ENCODE results near the gene PMS2. TPM values are rescaled to one million over a fixed set of nuclear protein-coding genes. Genes with fewer than 3 reads are reported as not detected.

Gene PMS2
- total RNA-seq, 2 donors from 2014 or later: 8.4 to 14.2 TPM

DNA sequence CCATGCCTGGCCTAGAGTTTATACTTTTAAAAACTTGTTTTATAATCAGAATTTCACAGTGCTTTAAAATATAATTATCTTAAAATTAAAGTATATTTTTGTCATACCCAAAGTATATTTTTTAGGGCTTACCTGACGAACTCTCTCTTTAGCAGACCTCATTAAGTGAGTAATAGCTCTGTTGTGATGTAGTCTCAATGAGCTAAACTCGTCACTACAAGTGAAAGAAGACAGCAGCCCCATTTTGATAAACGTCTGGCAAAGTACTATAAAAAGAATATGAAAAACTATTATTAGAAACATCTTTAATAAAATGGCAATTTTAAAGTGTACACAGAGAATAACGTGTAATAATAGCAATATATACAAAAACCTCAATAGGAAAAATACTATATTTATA lies 40.9 kb upstream of the PMS2 start:
- DNase-seq (ENCODE audit: low spot score): no peak
- Histone ChIP-seq H3K36me3 (peaks cover 40% of the 10 kb centered on the region), H3K9me3 (no peaks in the 10 kb centered on the region), H3K27ac (no peak overlapping the region), H3K27me3 (replicated peaks; ENCODE audit: insufficient read depth) (no peaks in the 10 kb centered on the region), H3K4me1 (ENCODE audit: control insufficient read depth in 1 of 2, low read depth in 2 of 2) (no peaks in the 10 kb centered on the region), H3K4me3 (no peak overlapping the region)
- ATAC-seq (ENCODE audit: insufficient number of reproducible peaks, low FRiP score, low read depth): no peak
- TF ChIP-seq, protein P1, sequence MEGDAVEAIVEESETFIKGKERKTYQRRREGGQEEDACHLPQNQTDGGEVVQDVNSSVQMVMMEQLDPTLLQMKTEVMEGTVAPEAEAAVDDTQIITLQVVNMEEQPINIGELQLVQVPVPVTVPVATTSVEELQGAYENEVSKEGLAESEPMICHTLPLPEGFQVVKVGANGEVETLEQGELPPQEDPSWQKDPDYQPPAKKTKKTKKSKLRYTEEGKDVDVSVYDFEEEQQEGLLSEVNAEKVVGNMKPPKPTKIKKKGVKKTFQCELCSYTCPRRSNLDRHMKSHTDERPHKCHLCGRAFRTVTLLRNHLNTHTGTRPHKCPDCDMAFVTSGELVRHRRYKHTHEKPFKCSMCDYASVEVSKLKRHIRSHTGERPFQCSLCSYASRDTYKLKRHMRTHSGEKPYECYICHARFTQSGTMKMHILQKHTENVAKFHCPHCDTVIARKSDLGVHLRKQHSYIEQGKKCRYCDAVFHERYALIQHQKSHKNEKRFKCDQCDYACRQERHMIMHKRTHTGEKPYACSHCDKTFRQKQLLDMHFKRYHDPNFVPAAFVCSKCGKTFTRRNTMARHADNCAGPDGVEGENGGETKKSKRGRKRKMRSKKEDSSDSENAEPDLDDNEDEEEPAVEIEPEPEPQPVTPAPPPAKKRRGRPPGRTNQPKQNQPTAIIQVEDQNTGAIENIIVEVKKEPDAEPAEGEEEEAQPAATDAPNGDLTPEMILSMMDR (IDR thresholded peaks at IDR 0.05): no peak

DNA sequence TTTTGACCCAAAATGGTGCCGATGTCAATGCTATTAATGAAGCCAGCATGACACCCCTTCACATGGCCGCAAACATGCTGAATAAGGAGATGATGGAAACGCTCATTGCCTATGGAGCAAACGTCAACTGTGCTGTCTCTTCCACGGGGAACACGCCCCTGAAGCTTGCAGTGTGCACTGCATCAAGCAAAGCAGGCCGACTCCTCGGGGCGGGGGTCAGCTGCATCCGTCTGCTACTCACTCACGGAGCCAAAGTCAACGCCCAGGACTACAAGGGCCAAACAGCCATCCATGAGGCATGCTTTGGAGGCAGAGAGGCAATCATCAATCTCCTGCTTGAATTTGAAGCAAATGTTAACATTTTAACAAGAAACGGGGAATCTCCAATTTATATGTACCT lies 26.8 kb upstream of the PMS2 start:
- Histone ChIP-seq H3K27me3 (replicated peaks; ENCODE audit: insufficient read depth) (no peaks in the 10 kb centered on the region), H3K9me3 (no peaks in the 10 kb centered on the region), H3K4me1 (ENCODE audit: control insufficient read depth in 1 of 2, low read depth in 2 of 2) (no peaks in the 10 kb centered on the region), H3K36me3 (peaks cover 44% of the 10 kb centered on the region), H3K27ac (no peak overlapping the region), H3K4me3 (no peak overlapping the region)
- no peak for ATAC-seq (ENCODE audit: insufficient number of reproducible peaks, low FRiP score, low read depth)
- DNase-seq (ENCODE audit: low spot score): no peak
- TF ChIP-seq, protein P1 (IDR thresholded peaks at IDR 0.05): no peak

DNA sequence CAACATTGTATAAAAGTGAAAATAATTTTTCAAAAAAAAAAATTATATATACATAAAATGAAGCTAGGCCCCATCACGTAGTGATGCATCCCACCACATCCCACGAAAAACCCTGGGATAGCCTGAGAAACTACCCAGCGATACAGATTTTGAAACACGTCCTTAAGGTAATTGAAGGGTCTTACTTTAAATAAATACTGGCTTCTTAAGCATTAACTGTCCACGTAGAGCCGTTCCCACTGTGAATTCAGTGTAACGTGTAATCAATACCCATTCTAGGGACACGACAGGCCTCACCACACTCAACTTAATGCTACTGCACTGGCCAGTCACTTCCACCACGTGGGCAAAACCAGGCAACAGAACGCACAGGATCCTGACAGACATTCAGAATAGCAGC lies 26.3 kb upstream of the PMS2 start:
- H3K4me3 ChIP-seq: no peak overlapping the region
- H3K4me1 ChIP-seq (ENCODE audit: control insufficient read depth in 1 of 2, low read depth in 2 of 2): no peaks in the 10 kb centered on the region
- H3K9me3 ChIP-seq: no peaks in the 10 kb centered on the region
- no peak overlapping the region for H3K27ac ChIP-seq
- DNase-seq (ENCODE audit: low spot score) (no peak), ATAC-seq (ENCODE audit: insufficient number of reproducible peaks, low FRiP score, low read depth) (no peak)
- H3K36me3 ChIP-seq: peaks cover 39% of the 10 kb centered on the region
- no peaks in the 10 kb centered on the region for H3K27me3 ChIP-seq (replicated peaks; ENCODE audit: insufficient read depth)
- TF ChIP-seq, protein P1 (IDR thresholded peaks at IDR 0.05): no peak

DNA sequence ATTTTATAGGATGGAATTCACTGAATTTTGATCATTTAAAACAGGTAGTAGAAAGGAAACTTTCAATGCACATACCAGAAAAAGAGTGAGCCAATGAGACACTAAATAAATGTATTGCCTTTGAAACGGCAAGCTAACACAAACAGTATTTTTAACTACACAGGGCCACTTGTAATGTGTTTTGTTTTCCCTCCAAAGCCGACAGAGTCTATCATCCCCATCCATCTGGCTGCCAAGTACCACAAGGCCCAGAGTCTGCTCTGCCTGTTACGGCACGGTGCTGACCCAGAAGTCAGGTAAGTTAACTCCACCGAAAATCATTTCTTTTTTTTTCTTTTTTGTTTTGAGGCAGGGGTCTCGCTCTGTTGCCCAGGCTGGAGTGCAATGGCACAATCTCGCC lies 23.8 kb upstream of the PMS2 start:
- no peak for DNase-seq (ENCODE audit: low spot score)
- Histone ChIP-seq H3K4me3 (no peak overlapping the region), H3K36me3 (peaks cover 40% of the 10 kb centered on the region), H3K4me1 (ENCODE audit: control insufficient read depth in 1 of 2, low read depth in 2 of 2) (no peaks in the 10 kb centered on the region), H3K9me3 (no peaks in the 10 kb centered on the region), H3K27ac (no peak overlapping the region), H3K27me3 (replicated peaks; ENCODE audit: insufficient read depth) (no peaks in the 10 kb centered on the region)
- TF ChIP-seq, protein P1 (IDR thresholded peaks at IDR 0.05): no peak
- no peak for ATAC-seq (ENCODE audit: insufficient number of reproducible peaks, low FRiP score, low read depth)

DNA sequence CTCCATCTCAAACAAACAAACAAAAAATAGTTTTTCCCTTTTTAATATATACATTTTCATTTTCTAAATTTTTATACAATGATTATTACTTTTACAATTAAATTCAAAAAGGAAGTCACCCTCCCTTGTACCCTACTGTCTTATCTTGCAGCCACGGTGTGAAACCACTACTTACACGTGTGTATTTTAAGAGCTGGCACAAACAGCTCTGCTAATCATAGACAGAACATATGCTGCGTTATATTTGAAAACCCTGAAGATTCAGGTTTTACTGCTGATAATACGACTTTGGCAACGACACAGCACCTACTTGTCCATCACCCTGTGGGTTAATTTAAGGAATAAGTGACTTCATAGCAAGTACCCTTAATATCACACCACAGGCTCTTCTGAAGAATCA lies 23.3 kb upstream of the PMS2 start:
- no peak for ATAC-seq (ENCODE audit: insufficient number of reproducible peaks, low FRiP score, low read depth)
- Histone ChIP-seq H3K4me1 (ENCODE audit: control insufficient read depth in 1 of 2, low read depth in 2 of 2) (no peaks in the 10 kb centered on the region), H3K9me3 (no peaks in the 10 kb centered on the region), H3K27ac (no peak overlapping the region), H3K4me3 (no peak overlapping the region), H3K36me3 (peaks cover 40% of the 10 kb centered on the region), H3K27me3 (replicated peaks; ENCODE audit: insufficient read depth) (no peaks in the 10 kb centered on the region)
- no peak for DNase-seq (ENCODE audit: low spot score)
- TF ChIP-seq, protein P1 (IDR thresholded peaks at IDR 0.05): no peak

All from thoracic aorta (tissue), 2 donors.